GM19438 (cell line): ENCODE results near the gene CBFA2T3.
"Not testable (repeated sequence)": the region's sequence is repeated elsewhere in the genome, so short reads cannot be mapped to it uniquely, and the experiment has no call there.

Experiments used
- ATAC-seq: cut with Tn5 transposase; IDR thresholded peaks from one replicate; pipeline ENCODE4 v1.9.1; 2021; ENCODE audit warnings: low read depth; ENCODE audit not compliant: unreplicated experiment

CBFA2T3 gene

GRCh38 chr16:88925540-88925887 is 51.5 kb downstream of the CBFA2T3 start:
- ATAC-seq = no peak

DNA sequence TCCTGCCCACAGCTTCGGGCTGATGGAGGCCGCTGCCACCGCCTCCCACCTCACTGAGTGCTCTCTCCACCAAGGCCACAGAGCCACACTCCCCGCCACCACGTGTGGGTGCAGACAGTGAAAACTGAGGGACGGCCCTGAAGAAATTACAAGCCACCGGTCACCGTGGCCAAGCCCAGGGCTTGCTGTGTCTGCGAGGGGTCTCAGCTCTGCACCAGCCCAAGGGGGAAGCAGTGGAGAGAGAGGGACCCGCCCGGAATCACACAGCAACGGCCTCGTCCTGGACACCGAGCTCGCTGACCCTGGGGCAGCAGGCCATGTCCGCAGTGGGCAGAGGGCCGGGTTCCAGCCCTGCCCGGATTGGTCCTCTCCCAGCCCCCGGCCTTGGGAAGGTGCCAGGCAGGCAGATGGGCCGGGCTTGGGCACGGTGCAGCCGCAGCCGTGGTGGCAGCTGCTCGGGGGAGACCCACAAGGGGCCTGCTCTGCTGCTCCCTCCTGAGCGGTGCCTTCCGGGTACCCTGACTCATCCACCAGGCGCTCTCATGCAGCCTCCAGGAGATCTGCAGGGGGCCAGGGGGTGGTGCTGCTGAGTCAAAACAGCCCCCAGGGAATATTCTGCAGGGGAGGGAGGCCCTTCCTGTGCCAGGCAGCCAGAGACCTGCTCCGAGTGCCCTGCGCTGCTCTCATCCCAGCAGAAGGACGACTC is 52.0 kb downstream of the CBFA2T3 start:
- ATAC-seq = no peak

- no peak for ATAC-seq
Observed at GRCh38 chr16:88923926-88924833, 52.8 kb downstream of the CBFA2T3 start.

DNA sequence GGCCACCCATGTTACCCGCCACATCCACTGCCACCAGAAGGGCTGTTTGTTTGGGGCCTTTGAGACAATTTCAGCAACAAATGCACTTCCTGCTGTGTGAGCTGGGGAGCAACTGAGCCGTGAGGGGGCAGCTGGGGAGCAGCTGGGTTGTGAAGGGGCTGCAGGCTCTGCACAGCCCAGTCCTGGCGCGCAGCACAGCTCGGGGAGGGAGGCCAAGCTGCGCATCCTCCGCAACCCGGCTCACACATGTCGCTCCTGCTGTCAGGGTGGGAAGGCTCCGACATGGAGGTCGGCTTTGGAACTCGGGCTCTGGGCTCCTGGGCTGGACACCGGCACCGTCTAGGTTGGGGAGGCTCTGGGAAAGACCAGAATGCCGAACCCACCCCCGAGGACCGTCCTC is 53.6 kb downstream of the CBFA2T3 start:
- ATAC-seq = no peak

DNA sequence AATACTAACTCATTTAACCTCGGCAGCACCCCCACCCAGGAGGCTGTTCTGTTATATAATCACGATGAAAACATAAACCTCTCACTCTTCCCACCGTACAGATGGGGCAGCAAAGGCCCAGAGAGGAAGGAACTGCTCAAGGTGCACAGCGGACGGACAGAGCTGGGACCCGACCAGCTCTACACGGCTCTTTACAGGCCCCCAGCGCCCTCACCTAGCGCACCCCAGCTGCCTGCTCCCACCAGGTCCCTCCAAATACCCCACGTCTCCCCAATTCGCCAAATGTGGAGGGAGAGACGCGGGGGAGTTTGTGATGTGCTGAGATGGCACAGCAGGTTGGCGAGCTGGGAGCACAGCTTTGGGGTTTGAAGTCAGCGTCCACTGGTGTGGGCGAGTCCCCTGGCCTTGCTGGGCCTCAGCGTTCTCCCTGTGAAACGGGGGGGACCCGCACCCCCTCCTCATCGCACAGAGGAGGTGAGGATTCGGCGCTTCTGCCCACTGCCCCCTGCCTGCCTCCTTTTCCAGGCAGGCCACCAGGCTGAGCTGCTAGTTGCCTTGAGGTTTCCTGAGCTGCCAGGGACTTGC is 54.1 kb downstream of the CBFA2T3 start:
- no peak for ATAC-seq

DNA sequence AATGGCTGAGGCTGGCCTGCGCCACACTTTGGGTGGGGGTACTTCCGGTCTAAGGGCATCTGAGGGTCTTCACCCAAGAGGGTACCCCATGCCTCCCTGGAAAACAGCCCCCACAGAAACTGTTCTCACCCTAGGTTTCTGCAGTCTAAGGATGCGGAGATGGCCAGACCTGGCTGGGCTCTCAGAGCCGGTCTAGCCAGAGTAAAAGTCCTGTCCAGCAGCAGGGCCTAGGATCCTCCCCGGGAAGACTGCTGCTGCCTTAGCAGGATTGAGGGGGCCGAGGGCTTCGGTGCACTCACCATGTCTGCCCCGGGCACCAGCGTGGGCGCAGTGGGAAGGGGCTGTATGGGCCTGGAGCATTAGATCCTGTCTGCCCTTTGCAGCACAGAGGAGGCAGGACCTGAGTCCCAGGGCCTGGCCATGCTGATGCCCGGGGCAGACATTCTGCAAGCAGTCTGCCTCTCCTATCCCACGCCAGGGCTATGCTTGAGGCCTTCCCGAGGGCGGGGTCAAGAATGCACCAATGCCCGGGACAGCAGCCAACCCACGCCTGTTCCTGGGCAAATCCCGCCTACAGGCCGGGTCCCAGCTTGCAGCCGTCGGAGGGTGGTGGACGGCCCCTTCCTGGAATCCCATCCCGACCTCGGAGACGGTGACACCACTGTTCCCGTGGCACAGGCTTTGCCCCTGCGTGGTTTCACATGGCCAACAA is 54.7 kb downstream of the CBFA2T3 start:
- ATAC-seq = no peak

DNA sequence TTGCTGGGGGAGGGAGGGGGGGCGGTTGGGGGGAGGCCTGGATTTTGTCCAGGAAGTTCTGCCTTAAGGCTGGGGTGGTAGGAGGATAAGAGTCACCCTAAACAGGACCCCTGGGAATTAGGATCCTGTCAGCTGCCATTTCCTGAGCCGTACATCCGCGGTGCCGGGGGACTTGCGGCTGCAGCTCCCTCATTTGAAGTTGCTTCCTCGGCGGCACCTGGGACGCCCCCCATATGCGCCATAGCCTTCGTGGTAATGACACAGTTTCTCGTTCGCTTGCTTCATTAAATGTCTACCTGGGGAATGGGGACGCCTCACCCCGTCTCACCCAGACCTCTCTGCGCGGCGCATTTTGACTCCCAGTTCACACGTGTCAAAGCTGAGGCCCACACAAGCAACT is 55.4 kb downstream of the CBFA2T3 start:
- ATAC-seq = no peak

- no peak for ATAC-seq
Observed at GRCh38 chr16:88920618-88921590, 56.1 kb downstream of the CBFA2T3 start.

DNA sequence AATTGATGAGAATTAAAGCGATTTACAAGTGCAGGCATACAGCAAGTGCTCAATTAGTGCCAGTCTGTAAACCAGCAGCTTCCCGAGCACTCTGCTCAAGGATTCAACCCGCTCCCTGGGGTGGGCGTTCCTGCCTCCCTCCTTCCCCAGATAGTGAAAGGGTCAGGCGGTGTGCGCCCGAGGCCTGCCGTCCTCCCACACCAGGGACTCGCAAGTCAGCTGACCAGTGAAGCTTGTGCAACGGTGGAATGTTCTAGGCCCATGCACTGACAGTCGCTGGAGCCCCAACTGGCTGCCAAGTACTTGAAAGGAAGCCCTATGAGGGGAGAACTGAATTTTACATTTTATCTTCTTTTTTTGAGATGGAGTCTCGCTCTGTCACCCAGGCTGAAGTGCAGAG is 57.1 kb downstream of the CBFA2T3 start:
- ATAC-seq = no peak

- ATAC-seq = not testable (repeated sequence)
Observed at GRCh38 chr16:88918896-88919295, 58.1 kb downstream of the CBFA2T3 start.

DNA sequence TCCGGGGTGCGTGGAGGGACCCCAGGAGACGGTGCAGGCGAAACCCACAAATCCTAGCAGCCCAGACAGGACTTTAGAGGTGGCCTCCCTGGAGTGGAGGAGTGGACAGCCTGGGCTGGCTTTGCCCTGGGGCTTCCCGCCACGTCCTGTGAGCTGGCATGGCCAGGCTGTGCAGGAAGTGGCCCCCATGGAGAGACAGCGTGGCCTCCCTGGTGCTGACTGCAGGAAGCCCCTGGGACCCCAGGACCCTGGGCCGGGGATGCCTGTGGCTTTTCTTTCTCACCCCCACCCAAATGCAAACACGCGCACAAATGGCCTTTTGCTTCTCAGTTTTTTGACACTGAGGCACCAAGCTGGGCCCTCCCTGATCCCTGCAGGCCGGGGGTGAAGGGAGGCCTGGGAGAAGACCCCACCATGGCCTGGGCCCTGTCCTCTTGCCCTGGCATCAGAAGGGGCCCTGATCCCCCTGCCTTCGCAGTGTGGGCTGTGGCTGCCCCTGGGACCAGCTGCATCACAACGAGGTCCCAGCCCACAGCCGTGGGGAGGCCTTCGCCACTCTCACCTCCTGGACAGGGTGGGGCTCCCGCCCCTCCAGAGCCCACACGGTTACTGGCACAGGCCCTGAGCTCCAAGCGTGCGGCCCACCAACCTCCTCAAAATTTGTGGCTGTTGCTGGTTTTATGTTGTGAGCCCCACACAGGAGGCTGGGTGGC is 58.9 kb downstream of the CBFA2T3 start:
- ATAC-seq = no peak

- ATAC-seq = no peak
Observed at GRCh38 chr16:88917146-88917914, 59.7 kb downstream of the CBFA2T3 start.

GRCh38 chr16:88915639-88916327 is 61.2 kb downstream of the CBFA2T3 start:
- ATAC-seq = no peak

DNA sequence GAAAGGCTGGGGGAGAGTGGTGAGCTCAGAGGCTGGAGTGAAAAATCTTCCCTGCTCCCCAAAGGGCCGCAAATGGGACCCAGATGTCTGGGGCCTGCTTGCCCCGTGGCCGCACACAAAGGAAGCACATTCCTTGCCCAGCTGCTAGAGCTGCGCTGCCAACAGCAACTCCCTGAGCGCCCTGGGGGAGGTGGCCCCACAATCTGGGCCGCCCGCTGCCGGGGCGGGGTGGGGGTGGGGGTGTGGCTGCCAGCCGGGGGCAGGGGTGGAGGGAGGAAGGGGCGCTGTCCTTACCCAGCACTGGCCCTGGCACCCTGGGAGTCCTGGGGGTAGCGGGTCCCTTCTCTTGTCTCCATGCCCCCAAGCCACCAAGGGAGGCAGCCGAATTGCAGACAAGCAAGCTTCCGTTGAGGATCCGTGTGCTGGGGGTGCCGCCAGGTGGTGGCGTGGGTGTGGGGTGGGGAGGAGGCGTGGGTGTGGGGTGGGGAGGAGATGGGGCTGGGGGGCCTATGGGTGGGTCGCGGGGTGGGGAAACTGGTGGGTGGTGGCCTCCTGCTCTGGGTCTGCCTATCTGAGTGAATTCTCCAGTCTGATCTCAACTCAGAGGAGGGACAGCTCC is 62.1 kb downstream of the CBFA2T3 start:
- no peak for ATAC-seq

GRCh38 chr16:88913870-88914269 is 63.1 kb downstream of the CBFA2T3 start:
- ATAC-seq = no peak

DNA sequence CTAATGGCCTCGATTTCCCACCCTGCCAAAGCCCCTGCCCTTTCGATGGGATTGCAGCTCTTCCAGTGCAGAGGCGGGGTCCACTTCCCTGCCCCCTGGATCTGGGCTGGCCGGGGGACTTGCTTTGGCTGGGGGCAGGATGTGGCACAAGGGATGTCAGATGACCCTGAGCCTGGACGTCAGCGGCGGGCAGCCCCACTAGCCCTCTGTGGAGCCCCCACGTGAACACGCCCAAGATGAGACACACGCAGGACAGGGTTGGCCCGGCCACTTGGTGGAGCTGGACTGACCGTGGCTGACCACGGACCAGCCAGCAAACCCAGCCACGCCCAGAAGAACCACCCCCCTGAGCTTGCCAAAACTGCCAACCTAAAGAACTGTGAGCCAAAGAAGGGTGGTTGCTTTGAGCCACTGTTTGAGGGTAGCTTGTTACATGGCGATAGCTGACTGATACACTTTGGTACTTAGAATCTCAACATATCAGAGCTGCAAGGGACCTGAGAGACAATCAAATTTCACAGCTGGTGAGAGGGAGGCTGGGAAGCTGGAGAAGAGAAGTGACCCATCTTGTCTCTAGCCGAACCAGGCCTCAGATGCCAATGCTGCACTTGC is 63.9 kb downstream of the CBFA2T3 start:
- ATAC-seq = no peak

DNA sequence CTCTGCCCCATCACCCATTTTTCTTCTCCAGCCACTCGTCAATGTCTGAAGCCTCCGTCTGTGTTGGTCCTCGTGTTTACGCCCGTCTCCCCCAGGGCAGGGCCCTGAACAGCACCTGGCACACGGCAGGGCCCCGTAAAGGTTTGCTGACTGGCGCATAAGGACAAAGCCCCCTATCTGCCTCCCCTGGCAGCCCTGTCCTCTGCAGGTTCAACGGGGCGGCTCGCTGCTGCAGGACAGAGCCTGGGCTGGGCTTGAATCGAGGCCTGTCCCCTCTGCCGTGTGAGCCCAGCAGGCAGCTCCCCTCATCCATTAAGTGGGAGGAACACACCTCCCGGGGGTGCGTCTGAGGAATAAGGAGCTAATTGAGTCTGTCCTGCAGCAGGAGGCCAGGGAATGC is 64.5 kb downstream of the CBFA2T3 start:
- no peak for ATAC-seq
